Measurements from ENCODE around the gene ITGA11.
A peak's percentile ranks its signal among the peaks of the same experiment; 100 is the strongest.

The ITGA11 gene

DNA sequence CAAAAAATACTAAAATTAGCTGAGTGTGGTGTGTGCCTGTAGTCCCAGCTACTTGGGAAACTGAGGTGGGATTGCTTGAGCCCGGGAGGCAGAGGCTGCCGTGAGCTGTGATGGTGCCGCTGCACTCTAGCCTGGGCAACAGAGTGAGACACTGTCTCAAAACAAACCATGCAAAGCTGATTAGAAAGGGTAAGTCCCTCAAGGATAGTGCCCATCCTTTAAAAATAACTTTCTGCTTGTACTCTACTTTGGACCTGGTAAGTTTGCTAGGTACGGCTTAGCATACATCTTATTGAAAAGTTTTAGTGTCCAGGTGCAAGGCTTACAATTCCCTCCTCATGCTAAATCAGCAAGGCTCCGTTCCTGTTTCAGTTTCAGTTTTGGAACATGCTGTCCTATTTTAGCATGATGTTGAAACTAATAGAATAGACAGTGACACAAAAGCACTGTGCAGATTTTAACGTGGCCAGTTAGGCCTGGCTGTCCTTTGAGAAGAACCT, 133.0 kb downstream of the ITGA11 start:
- DNase-seq (ENCODE audit: low read depth): peak; percentile 82
- H3K4me3 ChIP-seq (ENCODE audit: low read depth, low read length): peak overlapping the region; percentile 3; the same call in 1 of the 2 replicates
- TF ChIP-seq, protein P1, sequence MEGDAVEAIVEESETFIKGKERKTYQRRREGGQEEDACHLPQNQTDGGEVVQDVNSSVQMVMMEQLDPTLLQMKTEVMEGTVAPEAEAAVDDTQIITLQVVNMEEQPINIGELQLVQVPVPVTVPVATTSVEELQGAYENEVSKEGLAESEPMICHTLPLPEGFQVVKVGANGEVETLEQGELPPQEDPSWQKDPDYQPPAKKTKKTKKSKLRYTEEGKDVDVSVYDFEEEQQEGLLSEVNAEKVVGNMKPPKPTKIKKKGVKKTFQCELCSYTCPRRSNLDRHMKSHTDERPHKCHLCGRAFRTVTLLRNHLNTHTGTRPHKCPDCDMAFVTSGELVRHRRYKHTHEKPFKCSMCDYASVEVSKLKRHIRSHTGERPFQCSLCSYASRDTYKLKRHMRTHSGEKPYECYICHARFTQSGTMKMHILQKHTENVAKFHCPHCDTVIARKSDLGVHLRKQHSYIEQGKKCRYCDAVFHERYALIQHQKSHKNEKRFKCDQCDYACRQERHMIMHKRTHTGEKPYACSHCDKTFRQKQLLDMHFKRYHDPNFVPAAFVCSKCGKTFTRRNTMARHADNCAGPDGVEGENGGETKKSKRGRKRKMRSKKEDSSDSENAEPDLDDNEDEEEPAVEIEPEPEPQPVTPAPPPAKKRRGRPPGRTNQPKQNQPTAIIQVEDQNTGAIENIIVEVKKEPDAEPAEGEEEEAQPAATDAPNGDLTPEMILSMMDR (IDR thresholded peaks at IDR 0.05; ENCODE audit: low read depth, low read length, missing control alignments): no peak

DNA sequence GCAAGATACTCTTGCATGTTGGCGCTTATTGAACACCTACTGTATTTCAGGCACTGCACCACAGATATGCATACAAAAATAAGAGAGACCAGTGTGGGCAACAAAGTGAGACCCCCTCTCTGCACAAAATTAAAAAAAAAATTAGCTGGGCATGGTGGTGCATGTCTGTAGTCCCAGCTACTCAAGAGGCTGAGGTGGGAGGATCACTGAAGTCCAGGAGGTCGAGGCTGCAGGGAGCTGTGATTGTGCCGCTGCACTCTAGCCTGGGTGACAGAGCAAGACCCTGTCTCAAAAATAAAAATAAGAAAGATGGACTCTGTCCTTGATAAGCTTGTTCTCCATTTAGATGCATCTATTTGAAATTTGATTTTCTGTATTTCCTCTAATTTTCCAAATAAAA, 133.6 kb downstream of the ITGA11 start:
- DNase-seq (ENCODE audit: low read depth): no peak
- H3K4me3 ChIP-seq (ENCODE audit: low read depth, low read length): no peak overlapping the region; the same call in 1 of the 2 replicates
- TF ChIP-seq, protein P1 (IDR thresholded peaks at IDR 0.05; ENCODE audit: low read depth, low read length, missing control alignments): no peak

DNA sequence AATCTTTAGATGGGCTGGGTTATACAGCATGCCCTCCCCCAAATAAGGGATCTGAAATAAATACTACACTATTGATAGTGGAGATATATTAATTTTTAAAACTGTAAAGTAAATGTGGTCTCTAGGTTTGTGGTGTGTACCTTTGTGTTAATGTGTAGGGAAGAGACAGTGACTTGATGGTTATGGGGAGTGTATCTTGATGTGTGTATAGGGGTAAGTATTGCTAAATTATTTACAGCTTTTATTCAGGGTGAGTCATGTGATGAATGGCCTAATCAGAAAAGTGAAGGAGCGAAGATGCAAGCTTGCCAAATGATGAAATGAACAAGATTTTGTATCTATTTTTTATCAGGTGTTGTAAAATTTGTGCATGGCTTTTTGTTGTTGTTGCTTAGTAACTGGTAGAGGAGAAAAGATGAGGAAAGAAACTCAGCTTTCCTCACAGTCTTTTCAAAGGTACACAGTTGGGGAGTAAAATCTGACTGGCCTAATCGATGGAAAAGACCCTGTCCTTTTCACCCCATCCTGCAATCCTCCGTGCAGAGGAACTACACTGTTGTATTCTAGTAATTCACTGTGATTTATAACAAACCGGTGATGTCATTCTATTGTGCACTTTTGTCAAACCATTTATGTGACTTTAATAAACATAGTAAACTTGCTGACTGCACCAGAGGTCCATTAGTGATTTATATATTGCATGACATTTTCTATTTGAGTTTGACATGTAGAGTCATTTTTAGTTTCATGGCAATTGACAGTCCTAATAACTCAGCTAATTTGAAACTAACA, 136.8 kb downstream of the ITGA11 start:
- TF ChIP-seq, protein P1 (IDR thresholded peaks at IDR 0.05; ENCODE audit: low read depth, low read length, missing control alignments): no peak
- no peak for DNase-seq (ENCODE audit: low read depth)
- no peak overlapping the region for H3K4me3 ChIP-seq (ENCODE audit: low read depth, low read length)

DNA sequence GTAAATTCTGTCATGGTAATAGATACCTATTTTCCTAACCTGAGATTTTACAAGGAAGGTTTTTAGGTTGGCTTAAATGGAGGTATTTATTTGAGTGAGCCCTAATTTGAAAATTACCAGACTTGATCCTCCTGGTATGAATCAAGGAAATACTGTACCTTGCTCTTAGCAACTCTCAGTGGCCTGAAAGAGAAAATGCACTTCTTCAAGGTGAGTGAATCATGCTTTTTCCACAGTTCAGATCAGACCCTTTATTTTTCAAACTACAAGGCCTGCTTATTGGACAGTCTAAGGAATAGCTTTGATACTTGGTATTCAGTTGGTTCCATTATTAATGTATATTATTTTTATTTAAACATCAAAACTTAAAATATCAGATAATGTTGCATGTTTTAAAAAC, 139.0 kb downstream of the ITGA11 start:
- TF ChIP-seq, protein P1 (IDR thresholded peaks at IDR 0.05; ENCODE audit: low read depth, low read length, missing control alignments): no peak
- no peak for DNase-seq (ENCODE audit: low read depth)
- H3K4me3 ChIP-seq (ENCODE audit: low read depth, low read length): no peak overlapping the region

DNA sequence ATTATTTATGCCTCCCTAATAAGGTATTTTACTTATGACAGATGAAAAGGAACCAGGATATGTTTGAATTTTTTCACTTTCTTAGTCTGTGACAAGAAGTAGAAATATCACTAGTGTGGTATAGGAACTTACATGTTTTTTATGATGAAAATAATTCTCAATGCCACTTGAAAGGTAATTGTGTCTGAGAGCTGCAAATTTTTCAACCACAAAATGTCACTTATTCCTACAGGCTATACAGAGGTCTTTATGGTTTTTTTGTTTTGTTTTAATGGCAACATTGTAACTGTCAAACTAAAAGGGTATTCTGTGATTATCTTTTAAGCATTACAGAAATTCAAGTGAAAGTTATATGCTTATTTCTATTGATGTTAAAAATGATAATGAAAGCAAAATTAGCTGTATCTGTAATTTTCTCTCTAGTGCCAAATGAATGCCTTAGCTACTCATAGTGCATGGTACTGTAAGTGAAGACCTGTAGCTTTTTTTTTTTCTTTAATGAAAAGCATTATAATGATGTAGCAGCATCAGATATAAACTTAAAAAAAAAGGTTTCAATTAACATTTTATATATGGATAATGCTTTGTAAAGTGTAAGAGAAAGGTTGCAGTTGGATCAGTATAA, 139.7 kb downstream of the ITGA11 start:
- DNase-seq (ENCODE audit: low read depth): no peak
- H3K4me3 ChIP-seq (ENCODE audit: low read depth, low read length): no peak overlapping the region
- TF ChIP-seq, protein P1 (IDR thresholded peaks at IDR 0.05; ENCODE audit: low read depth, low read length, missing control alignments): no peak

DNA sequence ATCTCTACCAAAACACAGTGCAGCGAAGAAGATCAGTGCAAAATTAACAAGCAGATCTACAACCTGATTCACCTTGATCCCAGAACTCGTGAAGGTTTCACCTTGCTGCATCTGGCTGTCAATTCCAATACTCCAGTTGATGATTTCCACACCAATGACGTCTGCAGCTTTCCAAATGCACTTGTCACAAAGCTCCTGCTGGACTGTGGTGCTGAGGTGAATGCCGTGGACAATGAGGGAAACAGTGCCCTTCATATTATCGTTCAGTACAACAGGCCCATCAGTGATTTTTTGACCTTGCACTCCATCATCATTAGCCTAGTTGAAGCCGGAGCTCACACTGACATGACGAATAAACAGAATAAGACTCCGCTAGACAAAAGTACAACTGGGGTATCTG, 141.2 kb downstream of the ITGA11 start:
- TF ChIP-seq, protein P1 (IDR thresholded peaks at IDR 0.05; ENCODE audit: low read depth, low read length, missing control alignments): no peak
- no peak overlapping the region for H3K4me3 ChIP-seq (ENCODE audit: low read depth, low read length)

More for the DNA sequence above, 141.2 kb downstream of the ITGA11 start:
- no peak for DNase-seq (ENCODE audit: low read depth)

Data from GM12864 (cell line).